Esophagus muscularis mucosa (tissue), 3 donors: ENCODE data around the gene ZNF563.

ENCODE experiments used
- CTCF ChIP-seq, 3 experiments: fragments of 200-600 bp in 2 of 3; fragments of 450-650 bp in 1 of 3; sonication (generic) in 2 of 3; IDR thresholded peaks; one replicate each; pipeline ENCODE4 v1.5.1; 2017 to 2019; ENCODE audit warnings: antibody characterized with exemption in 3 of 3, mild to moderate bottlenecking in 2 of 3, moderate library complexity in 1 of 3
- POLR2A ChIP-seq: fragments of 450-650 bp; IDR thresholded peaks from one replicate; pipeline ENCODE4 v1.6.1; 2017; ENCODE audit warnings: antibody characterized with exemption, moderate library complexity, mild to moderate bottlenecking, low read depth

GRCh38 chr19:12350890-12351197 lies 17.4 kb upstream of the ZNF563 start:
- TF ChIP-seq CTCF (IDR thresholded peaks at IDR 0.05) (no peak), POLR2A (no peak)
